ENCODE data around the gene ZSWIM4. TPM values are rescaled to one million over a fixed set of nuclear protein-coding genes. Genes with fewer than 3 reads are reported as not detected.
"Not testable (repeated sequence)": the region's sequence is repeated elsewhere in the genome, so short reads cannot be mapped to it uniquely, and the experiment has no call there.

ZSWIM4 gene
- total RNA-seq, 1 experiment from 2014 or later: 4.5 TPM

- peak; percentile 66 for DNase-seq (ENCODE audit: low spot score)
These were observed 55.0 kb downstream of the ZSWIM4 start for GRCh38 chr19:13849991-13850909.

- DNase-seq (ENCODE audit: low spot score): peak; percentile 97
These were observed 55.9 kb downstream of the ZSWIM4 start for GRCh38 chr19:13850910-13851733.

GRCh38 chr19:13851734-13852114, 56.5 kb downstream of the ZSWIM4 start:
- not testable (repeated sequence) for DNase-seq (ENCODE audit: low spot score)

- peak; percentile 48 for DNase-seq (ENCODE audit: low spot score)
These were observed 57.0 kb downstream of the ZSWIM4 start for GRCh38 chr19:13852171-13852707.

- no peak for DNase-seq (ENCODE audit: low spot score)
These were observed 61.3 kb downstream of the ZSWIM4 start for GRCh38 chr19:13856497-13856896.

- no peak for DNase-seq (ENCODE audit: low spot score)
These were observed 64.2 kb downstream of the ZSWIM4 start for GRCh38 chr19:13859361-13859880.

GRCh38 chr19:13860679-13861391, 65.6 kb downstream of the ZSWIM4 start:
- no peak for DNase-seq (ENCODE audit: low spot score)

GRCh38 chr19:13861392-13861713, 66.1 kb downstream of the ZSWIM4 start:
- DNase-seq (ENCODE audit: low spot score): no peak

GRCh38 chr19:13861714-13862531, 66.7 kb downstream of the ZSWIM4 start:
- DNase-seq (ENCODE audit: low spot score): peak; percentile 99

GRCh38 chr19:13864046-13864666, 68.9 kb downstream of the ZSWIM4 start:
- no peak for DNase-seq (ENCODE audit: low spot score)

- no peak for DNase-seq (ENCODE audit: low spot score)
These were observed 69.7 kb downstream of the ZSWIM4 start for GRCh38 chr19:13864667-13865570.

GRCh38 chr19:13865571-13866462, 70.6 kb downstream of the ZSWIM4 start:
- no peak for DNase-seq (ENCODE audit: low spot score)

GRCh38 chr19:13866463-13867046, 71.3 kb downstream of the ZSWIM4 start:
- DNase-seq (ENCODE audit: low spot score): no peak

- no peak for DNase-seq (ENCODE audit: low spot score)
These were observed 73.4 kb downstream of the ZSWIM4 start for GRCh38 chr19:13868663-13869062.

- no peak for DNase-seq (ENCODE audit: low spot score)
These were observed 74.0 kb downstream of the ZSWIM4 start for GRCh38 chr19:13869281-13869680.

- no peak for DNase-seq (ENCODE audit: low spot score)
These were observed 75.6 kb downstream of the ZSWIM4 start for GRCh38 chr19:13870873-13871272.

- DNase-seq (ENCODE audit: low spot score): no peak
These were observed 77.1 kb downstream of the ZSWIM4 start for GRCh38 chr19:13872339-13872694.

Data from A172 (cell line).